Smooth muscle cell of the brain vasculature (primary cell): ENCODE measurements around the gene MARK1.
"Not testable (repeated sequence)": the region's sequence is repeated elsewhere in the genome, so short reads cannot be mapped to it uniquely, and the experiment has no call there.

Source experiments
- DNase-seq: peaks from one replicate; pipeline ENCODE4 v3.0.0-alpha.2; 2012; ENCODE audit warnings: low read depth, low spot score

Gene MARK1

GRCh38 chr1:220611100-220611499, 83.2 kb downstream of the MARK1 start:
- DNase-seq: not testable (repeated sequence)

- DNase-seq: no peak
These were observed 88.9 kb downstream of the MARK1 start for GRCh38 chr1:220616836-220617235.

- no peak for DNase-seq
These were observed 100.5 kb downstream of the MARK1 start for GRCh38 chr1:220628431-220628830.

- no peak for DNase-seq
These were observed 103.4 kb downstream of the MARK1 start for GRCh38 chr1:220631238-220631815.

- DNase-seq: no peak
These were observed 109.8 kb downstream of the MARK1 start for GRCh38 chr1:220637759-220638158.

GRCh38 chr1:220642285-220642684, 114.3 kb downstream of the MARK1 start:
- no peak for DNase-seq

GRCh38 chr1:220652995-220653394, 125.1 kb downstream of the MARK1 start:
- no peak for DNase-seq

GRCh38 chr1:220655509-220655908, 127.6 kb downstream of the MARK1 start:
- DNase-seq: no peak

GRCh38 chr1:220655961-220656740, 128.2 kb downstream of the MARK1 start:
- no peak for DNase-seq

- DNase-seq: no peak
These were observed 138.4 kb downstream of the MARK1 start for GRCh38 chr1:220666349-220666748.

GRCh38 chr1:220669005-220669404, 141.1 kb downstream of the MARK1 start:
- DNase-seq: no peak

- DNase-seq: no peak
These were observed 142.4 kb downstream of the MARK1 start for GRCh38 chr1:220670365-220670764.

GRCh38 chr1:220673921-220674320, 146.0 kb downstream of the MARK1 start:
- DNase-seq: no peak

- no peak for DNase-seq
These were observed 149.3 kb downstream of the MARK1 start for GRCh38 chr1:220677251-220677650.

GRCh38 chr1:220680085-220680687, 152.2 kb downstream of the MARK1 start:
- DNase-seq: no peak

- DNase-seq: no peak
These were observed 153.4 kb downstream of the MARK1 start for GRCh38 chr1:220681220-220681880.

- no peak for DNase-seq
These were observed 155.1 kb downstream of the MARK1 start for GRCh38 chr1:220682901-220683576.

- not testable (repeated sequence) for DNase-seq
These were observed 155.8 kb downstream of the MARK1 start for GRCh38 chr1:220683716-220684115.

GRCh38 chr1:220684890-220685289, 157.0 kb downstream of the MARK1 start:
- no peak for DNase-seq

GRCh38 chr1:220685879-220686278, 157.9 kb downstream of the MARK1 start:
- no peak for DNase-seq

GRCh38 chr1:220687809-220688208, 159.9 kb downstream of the MARK1 start:
- DNase-seq: no peak

GRCh38 chr1:220689666-220690065, 161.7 kb downstream of the MARK1 start:
- DNase-seq: no peak
